CD14-positive monocyte (primary cell): ENCODE data around the gene ATG4C. TPM values are rescaled to one million over a fixed set of nuclear protein-coding genes. Genes with fewer than 3 reads are reported as not detected.
A peak's percentile ranks its signal among the peaks of the same experiment; 100 is the strongest.

ENCODE experiments used
- DNase-seq, 3 donors: peaks; one replicate each; pipeline ENCODE4 v3.0.0-alpha.2; 2011 to 2022
- H2AFZ ChIP-seq: 2 replicates; pipeline ENCODE4 v1.6.0; 2012; ENCODE audit warnings: mild to moderate bottlenecking, low read depth, low read length, inconsistent platforms; ENCODE audit not compliant: insufficient read depth, poor library complexity, severe bottlenecking
- H3K27ac ChIP-seq, 2 donors: 1 replicate in 1 of 2; 2 replicates in 1 of 2; pipeline ENCODE4 v1.5.1; 2012 to 2013; ENCODE audit warnings: low read length in 2 of 2, control low read depth in 1 of 2, inconsistent platforms in 1 of 2, low read depth in 1 of 2, mild to moderate bottlenecking in 1 of 2
- H3K27me3 ChIP-seq, 2 donors: one replicate each; pipeline versions ENCODE4 v1.6.0 to v1.6.1; 2011 to 2013; ENCODE audit warnings: low read length in 2 of 2; ENCODE audit not compliant: control insufficient read depth in 2 of 2, insufficient read depth in 2 of 2
- H3K36me3 ChIP-seq, 2 donors: replicated peaks in 1 of 2; 1 replicate in 1 of 2; 2 replicates in 1 of 2; pipeline versions ENCODE4 v1.5.1 to v1.6.1; 2012 to 2013; ENCODE audit warnings: low read length in 2 of 2, control low read depth in 1 of 2, inconsistent platforms in 1 of 2, mild to moderate bottlenecking in 1 of 2; ENCODE audit not compliant: insufficient read depth in 2 of 2, control insufficient read depth in 1 of 2
- H3K4me1 ChIP-seq, 2 donors: 1 replicate in 1 of 2; 2 replicates in 1 of 2; pipeline versions ENCODE4 v1.5.1 to v1.6.1; 2012 to 2013; ENCODE audit warnings: low read length in 2 of 2, control low read depth in 1 of 2, inconsistent platforms in 1 of 2, mild to moderate bottlenecking in 1 of 2, moderate library complexity in 1 of 2; ENCODE audit not compliant: insufficient read depth in 2 of 2, control insufficient read depth in 1 of 2
- H3K4me2 ChIP-seq: replicated peaks from 2 replicates; pipeline ENCODE3; 2012; ENCODE audit warnings: low read length, moderate library complexity, mild to moderate bottlenecking; ENCODE audit not compliant: poor library complexity, severe bottlenecking; ENCODE audit errors: extremely low read depth
- H3K4me3 ChIP-seq, 3 experiments: fragments of 200-600 bp in 1 of 3; sonication (generic) in 1 of 3; replicated peaks in 1 of 3; 1 replicate in 2 of 3; 2 replicates in 1 of 3; pipeline ENCODE4 v1.5.1; 2011 to 2013; ENCODE audit warnings: low read length in 3 of 3, mild to moderate bottlenecking in 3 of 3, control low read depth in 2 of 3, low read depth in 2 of 3, inconsistent platforms in 1 of 3, moderate library complexity in 1 of 3
- H3K79me2 ChIP-seq: 2 replicates; pipeline ENCODE4 v1.6.0; 2012; ENCODE audit warnings: mild to moderate bottlenecking, control low read depth, inconsistent platforms, low read length, moderate library complexity; ENCODE audit not compliant: insufficient read depth
- H3K9ac ChIP-seq: 2 replicates; pipeline ENCODE4 v1.6.0; 2017; ENCODE audit warnings: low read length, mild to moderate bottlenecking; ENCODE audit not compliant: insufficient read depth, poor library complexity, severe bottlenecking
- H3K9me3 ChIP-seq, 2 donors: replicated peaks in 1 of 2; 1 replicate in 1 of 2; 2 replicates in 1 of 2; pipeline versions ENCODE4 v1.5.1 to v1.6.1; 2012 to 2013; ENCODE audit warnings: low read length in 2 of 2, control low read depth in 1 of 2; ENCODE audit not compliant: control insufficient read depth in 1 of 2, insufficient read depth in 1 of 2
- H4K20me1 ChIP-seq: 2 replicates; pipeline ENCODE4 v1.6.0; 2012; ENCODE audit warnings: mild to moderate bottlenecking, low read length, control low read depth, moderate library complexity; ENCODE audit not compliant: insufficient read depth
- H3K27ac Mint-ChIP-seq, 7 donors: one replicate each; pipeline ENCODE4 v1.8.0; 2020; ENCODE audit warnings: mild to moderate bottlenecking in 7 of 7, mixed read lengths in 7 of 7, moderate library complexity in 6 of 7, inconsistent platforms in 2 of 7
- H3K27me3 Mint-ChIP-seq, 3 donors: one replicate each; pipeline ENCODE4 v1.8.0; 2021 to 2022; ENCODE audit warnings: low read depth in 3 of 3, mild to moderate bottlenecking in 3 of 3, mixed read lengths in 3 of 3, moderate library complexity in 3 of 3, inconsistent platforms in 1 of 3
- H3K36me3 Mint-ChIP-seq, 2 donors: one replicate each; pipeline ENCODE4 v1.8.0; 2020; ENCODE audit warnings: mixed read lengths in 2 of 2, inconsistent platforms in 1 of 2, mild to moderate bottlenecking in 1 of 2
- H3K4me1 Mint-ChIP-seq: one replicate; pipeline ENCODE4 v1.8.0; 2020; ENCODE audit warnings: mild to moderate bottlenecking, mixed read lengths
- H3K4me3 Mint-ChIP-seq, 2 donors: one replicate each; pipeline ENCODE4 v1.8.0; 2020; ENCODE audit warnings: mild to moderate bottlenecking in 2 of 2, mixed read lengths in 2 of 2, moderate library complexity in 1 of 2
- H3K9me3 Mint-ChIP-seq, 7 donors: one replicate each; pipeline ENCODE4 v1.8.0; 2020 to 2022; ENCODE audit warnings: mixed read lengths in 7 of 7, mild to moderate bottlenecking in 6 of 7, moderate library complexity in 6 of 7, inconsistent platforms in 2 of 7
- WGBS: methylation state at CpG from one replicate; pipeline ENCODE4 v1.1.5; 2013; ENCODE audit warnings: missing lambda C conversion rate; ENCODE audit not compliant: insufficient coverage; 5-methylcytosine and 5-hydroxymethylcytosine counted together
- intact Hi-C, 2 donors: fragments of 100-400 bp; cut with micrococcal nuclease; formaldehyde crosslinking; loops; one replicate each; pipeline versions ENCODE4 v1.15.0 to v1.15.1; 2023
- polyA plus RNA-seq, 3 donors: library from polyadenylated mRNA; depleted of rRNA in 1 of 3; unstranded in 2 of 3; stranded (reverse) in 1 of 3; fragments of 300-500 nt in 2 of 3; fragments of >200 nt in 1 of 3; fragmentation: Illumina TruSeq in 2 of 3; gene quantifications; 1 replicate in 2 of 3; 2 replicates in 1 of 3; pipeline ENCODE4 v1.2.3, GENCODE V29; 2012 to 2021
- TF ChIP-seq, protein P1 (sequence below): fragments of 200-600 bp; IDR thresholded peaks from one replicate; pipeline ENCODE4 v1.8.0; 2022; ENCODE audit warnings: antibody characterized with exemption, mild to moderate bottlenecking

ATG4C gene
- polyA plus RNA-seq, 3 donors, result 5.7 to 19.1 (median 17.5) TPM

DNA sequence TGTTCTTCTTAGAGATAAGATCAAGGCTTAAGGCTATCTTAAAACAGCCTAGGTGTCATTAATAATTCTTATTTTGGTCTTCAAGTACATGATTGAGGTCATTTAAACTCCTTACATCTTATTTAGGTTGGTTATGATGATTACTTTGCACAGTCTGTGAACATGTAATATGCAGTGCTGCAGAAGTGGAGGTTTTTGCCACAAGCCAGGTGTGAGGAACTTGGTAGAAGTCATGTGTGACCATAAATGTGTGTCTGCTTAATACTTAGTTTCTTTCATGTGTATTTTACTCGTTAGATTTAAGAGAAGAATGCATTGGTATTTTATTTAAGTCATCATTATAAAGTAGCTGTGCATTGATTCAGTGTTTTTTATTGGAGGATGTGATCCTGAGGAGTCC is 10.1 kb downstream of the ATG4C start:
- no peaks in the 10 kb centered on the region for H3K27me3 ChIP-seq
- H3K27ac ChIP-seq, result no peak overlapping the region
- peaks cover 11 to 17% of the 10 kb centered on the region in 2 donors for H3K4me1 ChIP-seq
- no peak overlapping the region for H3K4me3 Mint-ChIP-seq
- H3K4me2 ChIP-seq, result no peak overlapping the region
- H3K9me3 ChIP-seq, result no peaks in the 10 kb centered on the region
- no peak overlapping the region for H3K4me3 ChIP-seq
- intact Hi-C loops, result no loop called here
- no CpG with 5 or more reads among the region's 1 CpG for WGBS
- H3K36me3 Mint-ChIP-seq, result peaks cover 12 to 19% of the 10 kb centered on the region in 2 donors
- H2AFZ ChIP-seq, result no peak overlapping the region
- H3K36me3 ChIP-seq, result no peaks in the 10 kb centered on the region
- peaks cover 0 to 3% (median 0%) of the 10 kb centered on the region in 7 donors for H3K9me3 Mint-ChIP-seq
- TF ChIP-seq, protein P1, sequence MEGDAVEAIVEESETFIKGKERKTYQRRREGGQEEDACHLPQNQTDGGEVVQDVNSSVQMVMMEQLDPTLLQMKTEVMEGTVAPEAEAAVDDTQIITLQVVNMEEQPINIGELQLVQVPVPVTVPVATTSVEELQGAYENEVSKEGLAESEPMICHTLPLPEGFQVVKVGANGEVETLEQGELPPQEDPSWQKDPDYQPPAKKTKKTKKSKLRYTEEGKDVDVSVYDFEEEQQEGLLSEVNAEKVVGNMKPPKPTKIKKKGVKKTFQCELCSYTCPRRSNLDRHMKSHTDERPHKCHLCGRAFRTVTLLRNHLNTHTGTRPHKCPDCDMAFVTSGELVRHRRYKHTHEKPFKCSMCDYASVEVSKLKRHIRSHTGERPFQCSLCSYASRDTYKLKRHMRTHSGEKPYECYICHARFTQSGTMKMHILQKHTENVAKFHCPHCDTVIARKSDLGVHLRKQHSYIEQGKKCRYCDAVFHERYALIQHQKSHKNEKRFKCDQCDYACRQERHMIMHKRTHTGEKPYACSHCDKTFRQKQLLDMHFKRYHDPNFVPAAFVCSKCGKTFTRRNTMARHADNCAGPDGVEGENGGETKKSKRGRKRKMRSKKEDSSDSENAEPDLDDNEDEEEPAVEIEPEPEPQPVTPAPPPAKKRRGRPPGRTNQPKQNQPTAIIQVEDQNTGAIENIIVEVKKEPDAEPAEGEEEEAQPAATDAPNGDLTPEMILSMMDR, result no peak
- no peaks in the 10 kb centered on the region for H3K27me3 Mint-ChIP-seq
- no peak overlapping the region for H3K9ac ChIP-seq
- H3K27ac Mint-ChIP-seq, result peak overlapping the region in 1 of 7 donors; percentile 13
- peaks cover 12% of the 10 kb centered on the region for H3K4me1 Mint-ChIP-seq
- H4K20me1 ChIP-seq, result peaks cover 6% of the 10 kb centered on the region
- peaks cover 92% of the 10 kb centered on the region for H3K79me2 ChIP-seq
- no peak for DNase-seq

DNA sequence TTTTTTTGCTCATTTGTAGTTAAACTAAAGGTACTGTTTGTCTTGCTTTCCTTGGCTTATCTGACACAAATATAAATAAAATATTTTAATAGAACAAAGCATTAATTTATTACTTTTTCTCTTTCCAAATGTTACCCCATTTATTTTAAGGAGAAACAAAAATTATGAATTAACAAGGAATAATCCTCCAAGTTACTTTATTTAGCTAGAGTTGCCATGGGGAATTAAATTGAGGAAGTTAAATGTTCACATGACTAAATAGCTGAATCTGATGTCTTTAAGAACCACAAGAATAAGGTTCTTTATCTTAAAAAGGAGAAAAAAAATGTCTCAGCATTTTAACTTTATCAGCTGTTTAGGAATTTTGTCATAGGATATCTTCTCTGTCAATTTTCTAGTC is 12.3 kb downstream of the ATG4C start:
- Mint-ChIP-seq H3K27me3 (no peaks in the 10 kb centered on the region), H3K4me3 (no peak overlapping the region), H3K4me1 (peaks cover 27% of the 10 kb centered on the region), H3K36me3 (peaks cover 5 to 16% of the 10 kb centered on the region in 2 donors), H3K9me3 (no peaks in the 10 kb centered on the region), H3K27ac (peak overlapping the region; percentile 77 to 91 (median 86))
- H3K4me2 ChIP-seq, result peak overlapping the region; percentile 48
- H2AFZ ChIP-seq, result no peak overlapping the region
- peaks cover 27 to 36% of the 10 kb centered on the region in 2 donors for H3K4me1 ChIP-seq
- TF ChIP-seq, protein P1, result no peak
- no peaks in the 10 kb centered on the region for H3K27me3 ChIP-seq
- no peaks in the 10 kb centered on the region for H3K9me3 ChIP-seq
- no peaks in the 10 kb centered on the region for H3K36me3 ChIP-seq
- no peak overlapping the region for H3K9ac ChIP-seq
- peak overlapping the region in 1 of 3 experiments; percentile 26 for H3K4me3 ChIP-seq
- peaks cover 3% of the 10 kb centered on the region for H4K20me1 ChIP-seq
- DNase-seq, result peak; percentile 38 to 68 (median 56)
- peaks cover 74% of the 10 kb centered on the region for H3K79me2 ChIP-seq
- H3K27ac ChIP-seq, result peak overlapping the region; percentile 66 to 75
- intact Hi-C loops, result no loop called here
